Head of caudate nucleus (tissue), 42 donors: ENCODE measurements around the gene MAFG.
"Not testable (repeated sequence)": the region's sequence is repeated elsewhere in the genome, so short reads cannot be mapped to it uniquely, and the experiment has no call there.

Source experiments
- DNase-seq, 42 donors: peaks; one replicate each; pipeline versions ENCODE4 v3.0.0 to v3.0.0-alpha.2; 2020 to 2021; ENCODE audit warnings: mixed read lengths in 7 of 42
- intact Hi-C: fragments of 100-400 bp; cut with DNase I; formaldehyde crosslinking; loops from one replicate; pipeline ENCODE4 v1.15.0; 2022

The MAFG gene

GRCh38 chr17:81929253-81930141 is 2.0 kb upstream of the MAFG start:
- no peak for DNase-seq
- intact Hi-C loops: no loop called here

- no peak for DNase-seq
- intact Hi-C loops: no loop called here
These were observed 1.2 kb upstream of the MAFG start for GRCh38 chr17:81928544-81929252.

DNA sequence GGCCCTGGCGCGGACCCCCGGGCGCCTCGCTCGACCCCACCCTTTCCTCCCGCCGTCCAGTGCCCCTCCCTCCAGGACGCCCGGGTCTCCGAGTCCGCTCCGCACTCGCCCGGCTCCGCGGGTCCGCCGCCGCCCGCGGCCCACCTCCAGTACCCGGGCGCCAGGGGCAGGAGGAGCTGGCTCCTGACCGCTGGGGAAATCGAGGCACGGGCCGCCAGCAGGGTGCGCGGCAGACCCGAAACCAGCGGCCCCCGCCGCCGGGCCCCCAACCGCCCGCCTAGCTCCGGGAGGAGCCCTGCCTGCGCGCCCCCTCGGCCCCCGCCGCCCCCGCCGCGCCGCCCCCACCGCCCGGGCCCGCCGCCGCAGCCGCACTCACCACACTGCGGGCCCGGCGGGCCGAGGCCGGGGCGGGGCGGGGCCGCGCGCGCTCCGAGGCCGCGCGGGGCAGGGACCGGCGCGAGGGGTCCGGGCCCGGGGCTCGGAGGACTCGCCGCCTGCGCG is 333 bp downstream of the MAFG start:
- peak in 1 of 42 donors; percentile 25 for DNase-seq
- intact Hi-C loops: no loop called here

DNA sequence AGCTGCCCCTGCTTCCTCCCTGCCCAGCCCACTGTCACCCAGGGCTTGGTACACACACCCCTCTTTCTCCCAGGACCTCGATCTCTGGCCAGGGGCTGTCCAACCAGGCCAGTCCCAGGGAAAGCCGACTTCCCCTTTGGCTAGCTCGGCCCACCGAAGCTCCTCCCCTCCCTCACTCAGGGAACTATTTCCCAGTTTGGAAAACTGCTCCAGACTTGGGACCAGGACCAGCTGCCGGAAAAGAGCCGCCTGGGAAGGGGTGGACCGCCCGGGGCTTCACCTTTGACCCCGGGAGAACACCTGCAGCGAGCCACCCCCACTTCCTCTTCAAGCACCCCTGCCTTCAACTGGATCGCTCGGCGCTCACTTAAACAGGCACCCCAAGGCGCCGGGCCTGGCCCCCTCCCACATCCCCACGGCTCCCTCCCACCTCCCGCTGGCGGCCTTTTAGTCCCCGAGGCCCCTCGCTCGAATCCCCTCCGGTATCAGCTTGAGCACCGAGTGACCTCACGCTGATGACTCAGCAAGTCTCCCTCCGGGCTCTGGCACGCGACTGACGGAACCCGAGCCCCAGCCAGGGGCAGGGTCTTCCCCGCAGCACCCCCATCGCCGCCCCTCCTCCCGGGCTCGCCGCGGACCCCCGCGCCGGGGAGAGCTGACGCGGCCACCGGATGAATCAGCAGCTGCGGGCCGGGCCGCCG is 934 bp downstream of the MAFG start:
- DNase-seq: peak in 33 of 42 donors; percentile 20 to 77 (median 54)

DNA sequence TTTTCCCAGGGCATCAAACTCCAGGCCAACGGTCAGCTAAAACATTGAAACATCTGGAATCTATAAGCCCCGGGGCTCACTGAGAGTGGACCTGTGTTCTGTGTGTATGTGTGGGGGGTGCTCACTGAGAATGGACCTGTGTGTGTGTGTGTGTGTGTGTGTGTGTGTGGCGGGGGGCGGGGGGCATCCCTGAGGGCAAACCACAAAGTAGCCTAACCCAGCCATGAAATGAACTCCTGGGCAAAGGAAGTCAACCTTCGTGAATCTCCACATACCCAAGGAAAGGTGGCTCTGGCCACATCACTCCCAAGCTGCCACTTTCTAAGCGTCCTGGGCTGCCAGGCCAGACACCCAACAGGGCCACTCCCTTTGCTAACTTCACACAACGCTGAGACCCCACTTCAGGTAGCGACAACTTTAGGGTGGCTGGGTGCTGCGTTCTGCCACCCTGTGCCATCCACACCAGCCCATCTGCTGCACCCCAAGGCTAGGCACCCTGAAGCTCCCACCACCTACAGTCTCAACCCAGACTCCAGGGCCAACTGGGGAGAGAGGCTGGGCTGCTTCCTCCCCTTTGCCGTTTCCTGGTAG is 1.6 kb downstream of the MAFG start:
- intact Hi-C loops: no loop called here
- DNase-seq: no peak

More for the DNA sequence above, 934 bp downstream of the MAFG start:
- intact Hi-C loops: no loop called here

GRCh38 chr17:81924557-81925532 is 2.7 kb downstream of the MAFG start:
- intact Hi-C loops: no loop called here
- no peak for DNase-seq

DNA sequence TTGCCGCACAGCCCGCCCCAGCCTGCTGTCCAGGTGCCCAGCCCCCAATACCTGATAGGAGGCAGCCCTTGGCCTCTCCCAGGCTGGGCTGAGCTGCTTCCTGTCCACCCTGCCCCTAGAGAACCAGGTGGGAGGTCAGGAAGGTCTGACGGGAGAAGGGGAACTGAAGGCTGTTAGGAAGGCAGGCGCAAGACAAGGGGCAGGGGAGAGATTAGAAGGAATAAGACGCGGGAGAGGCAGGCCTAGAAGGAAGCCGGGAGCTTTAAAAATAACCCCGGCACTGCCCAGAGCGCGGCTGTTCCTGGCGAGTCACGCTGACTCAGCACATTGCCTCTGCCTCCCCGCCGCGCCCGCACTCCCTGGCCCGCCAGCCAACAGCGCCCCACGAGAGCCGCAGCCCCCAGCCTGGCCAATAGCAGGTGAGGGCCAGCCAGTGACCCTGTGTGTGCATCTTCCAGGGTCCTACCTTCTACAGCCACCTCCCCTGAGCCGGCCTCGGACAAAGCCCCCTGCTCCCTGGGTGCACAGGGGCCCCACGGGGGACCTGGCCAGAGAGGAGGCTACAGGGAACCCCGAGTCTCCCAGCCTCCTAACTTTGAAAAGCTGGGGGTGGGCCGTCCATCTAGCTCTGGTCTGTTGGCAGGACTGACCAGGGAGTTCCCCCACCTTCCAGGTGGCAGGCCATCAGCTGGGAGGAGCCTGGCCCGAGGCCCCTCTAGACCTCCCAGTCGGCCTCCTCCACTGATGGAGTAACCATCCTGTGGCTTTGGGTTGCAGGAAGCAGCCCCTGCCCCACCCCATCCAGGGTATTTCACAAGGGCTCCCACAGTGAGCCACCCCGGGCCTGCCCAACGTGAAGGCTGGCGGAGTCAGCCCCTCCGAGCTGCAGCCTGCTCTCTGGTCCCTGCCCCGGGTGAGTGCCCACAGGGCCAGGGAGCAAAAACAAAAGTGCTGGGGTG is 4.0 kb downstream of the MAFG start:
- intact Hi-C loops: no loop called here
- DNase-seq: peak in 40 of 42 donors; percentile 32 to 82 (median 58)

GRCh38 chr17:81922566-81923301 is 4.8 kb downstream of the MAFG start:
- intact Hi-C loops: no loop called here
- DNase-seq: no peak

- intact Hi-C loops: no loop called here
- no peak for DNase-seq
These were observed 5.5 kb downstream of the MAFG start for GRCh38 chr17:81921996-81922565.

DNA sequence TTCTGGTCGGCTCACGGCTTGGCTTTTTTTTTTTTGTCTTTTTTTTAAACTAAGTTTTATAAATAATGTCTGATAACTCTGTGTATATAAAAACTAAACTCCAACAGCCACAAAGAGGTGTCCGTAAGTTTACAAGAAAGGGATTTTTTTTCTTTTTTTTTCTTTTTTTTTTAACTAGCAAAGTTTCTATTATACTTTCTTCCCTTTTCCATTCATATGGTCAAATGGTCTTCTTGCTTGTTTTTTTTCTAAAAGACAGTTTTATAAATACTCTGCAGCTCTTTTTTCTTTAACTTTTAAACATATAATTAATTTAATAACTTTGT is 6.0 kb downstream of the MAFG start:
- no peak for DNase-seq
- intact Hi-C loops: no loop called here

DNA sequence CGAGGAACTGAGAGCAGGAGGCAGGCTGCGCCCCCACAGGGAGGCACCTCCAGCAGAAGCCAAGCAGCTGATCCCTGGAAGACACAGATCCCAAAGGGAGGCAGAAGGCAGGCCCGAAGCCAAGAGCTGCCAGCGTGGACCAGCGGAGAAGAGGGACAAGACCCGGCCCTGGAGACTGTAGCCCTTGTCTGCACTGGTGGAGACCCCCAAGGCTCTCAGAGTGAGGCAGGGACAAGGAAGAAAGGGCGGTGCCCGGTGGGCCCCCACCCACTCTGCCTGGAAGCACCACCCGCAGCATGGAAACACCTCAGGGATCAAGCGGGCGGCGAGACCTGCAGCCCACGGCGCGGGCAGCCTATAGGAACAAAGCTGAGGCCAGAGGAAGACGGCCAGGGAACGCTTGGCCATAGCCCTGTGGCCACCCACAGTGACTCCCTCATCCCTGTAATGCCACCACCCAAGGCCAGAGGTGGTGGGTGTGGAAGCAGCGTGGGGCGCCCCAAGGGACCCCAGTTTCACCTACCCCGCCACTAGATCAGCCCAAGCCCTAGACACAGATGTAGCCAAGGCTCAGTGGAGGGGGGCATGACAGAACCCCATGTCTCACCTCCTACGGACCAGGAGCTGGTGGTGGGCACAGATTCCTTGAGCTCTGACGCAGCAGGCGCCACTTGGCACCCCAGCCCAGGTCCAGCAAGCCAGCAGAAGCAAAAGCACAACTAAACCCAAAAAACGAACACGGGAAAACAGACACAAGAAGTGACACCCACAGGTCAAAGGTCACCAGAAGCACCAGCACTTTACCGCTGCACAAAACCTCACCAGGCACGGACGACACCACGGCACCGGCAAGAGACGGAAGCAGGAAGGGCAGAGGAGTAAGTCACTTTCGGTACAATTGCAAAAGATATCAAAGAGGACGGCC is 6.7 kb downstream of the MAFG start:
- no peak for DNase-seq
- intact Hi-C loops: no loop called here

DNA sequence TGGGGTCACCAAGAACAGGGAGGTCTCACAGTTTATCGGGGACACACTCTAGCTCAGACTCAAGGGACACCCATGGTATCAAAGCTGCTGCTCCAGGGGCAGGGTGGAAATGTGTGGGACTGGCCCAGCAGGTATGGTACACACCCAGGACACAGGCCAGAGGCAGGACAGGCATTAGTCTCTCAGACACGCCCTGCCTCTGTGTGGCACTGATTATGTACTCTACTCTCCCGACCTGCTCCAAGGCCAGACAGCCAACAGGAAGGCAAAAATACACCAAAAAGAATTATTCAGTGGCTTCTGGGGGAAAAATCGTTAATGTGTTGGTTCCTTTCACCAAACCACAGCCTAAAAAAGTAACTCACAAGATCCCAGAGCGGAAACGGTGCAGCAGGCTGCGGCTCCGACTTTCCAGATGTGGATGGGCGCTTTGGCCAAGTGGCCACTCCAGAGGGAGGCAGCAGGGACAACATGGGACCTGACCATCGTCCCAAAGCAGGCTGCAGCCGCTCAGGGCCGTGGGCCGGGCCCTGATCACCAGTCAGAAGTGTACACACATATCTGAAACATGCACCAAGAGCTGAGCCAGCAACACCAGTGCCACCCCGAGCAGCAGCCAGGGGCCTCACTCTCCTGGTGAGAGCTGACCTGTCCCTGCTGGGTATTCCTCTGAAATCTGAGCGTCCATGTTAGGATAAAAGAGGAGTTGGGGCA is 8.5 kb downstream of the MAFG start:
- no peak for DNase-seq
- intact Hi-C loops: no loop called here

GRCh38 chr17:81918333-81918669 is 9.2 kb downstream of the MAFG start:
- DNase-seq, intact Hi-C loops: not testable (repeated sequence)

- DNase-seq: peak in 41 of 42 donors; percentile 45 to 90 (median 76)
- intact Hi-C loops: no loop called here
These were observed 9.8 kb downstream of the MAFG start, which contains the start of gene SIRT7 for GRCh38 chr17:81917565-81918332. TSS of gene SIRT7 (minus strand) at chr17:81918176. CDS start at chr17:81918131, 45 bp downstream.
